DMS 273 treated with DMSO at 0.1 percent for 48 hours (cell line): ENCODE results near the gene TMEM106A.
"Not testable (repeated sequence)": the region's sequence is repeated elsewhere in the genome, so short reads cannot be mapped to it uniquely, and the experiment has no call there.

Source experiments
- DNase-seq: peaks from one replicate; lab custom pipeline; 2025; lab: John Stamatoyannopoulos, UW

The TMEM106A gene, protein sequence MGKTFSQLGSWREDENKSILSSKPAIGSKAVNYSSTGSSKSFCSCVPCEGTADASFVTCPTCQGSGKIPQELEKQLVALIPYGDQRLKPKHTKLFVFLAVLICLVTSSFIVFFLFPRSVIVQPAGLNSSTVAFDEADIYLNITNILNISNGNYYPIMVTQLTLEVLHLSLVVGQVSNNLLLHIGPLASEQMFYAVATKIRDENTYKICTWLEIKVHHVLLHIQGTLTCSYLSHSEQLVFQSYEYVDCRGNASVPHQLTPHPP

GRCh38 chr17:43211480-43212402, at the start of gene TMEM106A:
Gene TMEM106A, plus strand, starts transcription at chr17:43211875. Its CDS starts 1,167 bp downstream, at chr17:43213042.
- DNase-seq = no peak

DNA sequence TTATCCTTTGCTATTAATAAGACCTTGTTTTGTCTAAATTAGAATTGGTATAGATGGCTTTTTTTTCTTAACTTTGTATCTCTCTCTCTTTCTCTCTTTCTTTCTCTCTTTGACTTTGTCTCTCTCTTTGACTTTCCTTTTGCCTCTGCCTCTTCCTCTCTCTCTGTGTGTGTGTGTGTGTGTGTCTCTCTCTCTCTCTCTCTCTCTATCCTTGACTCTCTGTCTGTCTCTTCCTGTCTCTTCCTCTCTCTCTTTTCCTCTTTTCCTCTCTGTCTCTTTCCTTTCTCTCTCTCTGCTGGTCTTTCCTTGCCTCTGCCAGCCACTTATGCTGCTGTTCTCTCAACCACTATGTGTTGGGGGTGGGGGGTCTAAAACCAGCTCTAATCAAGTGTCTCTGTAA, 45.7 kb upstream of the TMEM106A start:
- not testable (repeated sequence) for DNase-seq

DNA sequence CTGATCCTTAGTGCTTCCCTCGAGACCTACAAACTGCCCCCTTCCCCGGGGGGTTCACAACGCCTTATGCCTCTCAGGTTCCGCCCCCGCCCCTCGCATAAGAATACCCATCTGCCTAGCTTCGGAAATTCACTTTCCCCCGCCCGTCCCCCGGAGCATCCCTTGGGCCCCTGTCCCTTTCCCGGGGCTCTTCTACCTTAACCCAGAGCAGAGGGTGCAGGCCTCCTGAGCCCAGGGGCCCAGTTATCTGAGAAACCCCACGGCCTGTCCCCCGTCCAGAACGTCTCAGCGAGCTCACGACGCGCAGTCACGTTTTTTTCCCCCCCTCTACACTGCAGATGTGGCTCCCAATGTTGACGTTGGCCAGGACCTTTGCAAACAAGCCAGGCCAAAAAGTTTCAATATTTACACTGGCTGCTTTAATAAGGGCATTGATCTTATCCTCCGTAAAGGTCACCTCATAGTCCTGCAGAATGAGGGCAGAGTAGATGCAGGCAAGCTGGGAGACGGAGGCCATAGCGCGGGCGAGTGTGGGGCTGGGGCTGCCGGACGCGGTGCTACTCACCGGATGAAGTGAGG, 42.0 kb upstream of the TMEM106A start:
- peak; percentile 7 for DNase-seq

DNA sequence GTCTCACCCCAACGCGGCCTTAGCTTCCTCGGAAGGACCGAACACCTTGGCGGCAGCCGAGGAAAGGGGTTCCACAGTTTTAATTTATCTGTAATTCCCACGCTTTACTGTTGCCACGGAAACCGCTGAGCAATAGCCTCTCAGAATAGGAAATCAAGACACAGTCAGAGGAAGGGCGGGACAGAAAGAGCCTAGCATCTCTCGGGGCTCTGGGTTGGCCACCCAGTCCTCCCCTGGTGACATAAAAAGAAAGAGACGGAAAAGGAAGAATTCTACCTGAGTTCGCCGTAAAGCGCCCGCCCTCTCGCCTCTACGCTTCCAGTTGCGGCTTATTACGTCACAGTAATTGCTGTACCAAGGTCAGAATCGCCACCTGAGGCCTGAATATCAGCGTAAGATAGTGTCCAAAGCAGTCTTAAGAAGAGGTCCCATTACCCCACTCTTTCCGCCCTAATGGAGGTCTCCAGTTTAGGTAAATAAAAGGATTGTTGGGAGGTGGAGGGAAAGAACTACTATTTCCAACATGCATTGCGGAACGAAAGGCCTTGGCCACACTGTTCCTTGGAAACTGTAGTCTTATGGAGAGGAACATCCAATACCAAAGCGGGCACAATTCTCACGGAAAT, 41.4 kb upstream of the TMEM106A start:
- peak; percentile 96 for DNase-seq

GRCh38 chr17:43170766-43171585, 40.7 kb upstream of the TMEM106A start, which contains the start of gene NBR1:
Gene NBR1, plus strand, starts transcription at chr17:43171214. Its CDS starts 4,586 bp downstream, at chr17:43175800.
- DNase-seq = peak; percentile 96

- DNase-seq = peak; percentile 40
Measured at GRCh38 chr17:43171586-43172487, 39.8 kb upstream of the TMEM106A start.

DNA sequence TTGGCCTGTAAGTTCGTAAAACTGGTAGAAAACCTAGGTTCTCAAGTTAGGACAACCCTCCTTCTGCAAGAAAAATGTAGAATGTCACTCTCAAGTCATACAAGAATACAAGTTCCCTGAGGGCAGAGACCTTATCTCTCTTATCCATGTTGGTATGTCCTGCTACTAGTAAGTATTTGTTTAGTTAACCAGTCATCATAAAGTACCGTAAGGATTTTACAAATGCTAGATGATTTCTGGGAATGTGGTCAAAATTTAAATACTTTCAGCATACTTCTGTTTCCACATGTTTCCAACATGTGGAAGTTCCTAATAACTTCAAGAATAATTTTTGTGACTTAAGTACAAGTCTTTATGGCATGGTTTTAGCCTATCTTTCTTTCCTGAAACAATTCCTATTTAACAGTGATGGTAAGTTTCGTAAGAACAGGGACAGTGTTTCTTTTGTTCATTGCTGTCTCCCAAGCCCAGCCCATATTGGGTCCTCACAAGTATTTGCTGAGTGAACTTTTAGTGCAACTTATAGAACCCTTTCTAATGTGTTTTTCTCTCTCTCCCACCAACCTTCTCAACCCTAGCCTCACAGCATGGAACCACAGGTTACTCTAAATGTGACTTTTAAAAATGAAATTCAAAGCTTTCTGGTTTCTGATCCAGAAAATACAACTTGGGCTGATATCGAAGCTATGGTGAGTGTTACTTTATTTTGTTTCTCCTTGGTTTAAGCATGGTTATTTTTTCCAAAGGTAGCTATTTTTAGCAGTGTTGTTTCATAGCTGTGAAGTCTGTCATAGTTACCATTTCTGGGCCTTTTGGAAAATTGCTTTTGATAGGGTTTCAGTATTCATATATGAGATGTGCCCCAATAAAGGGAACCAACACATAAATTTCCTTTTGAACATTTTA, 36.2 kb upstream of the TMEM106A start:
- no peak for DNase-seq

DNA sequence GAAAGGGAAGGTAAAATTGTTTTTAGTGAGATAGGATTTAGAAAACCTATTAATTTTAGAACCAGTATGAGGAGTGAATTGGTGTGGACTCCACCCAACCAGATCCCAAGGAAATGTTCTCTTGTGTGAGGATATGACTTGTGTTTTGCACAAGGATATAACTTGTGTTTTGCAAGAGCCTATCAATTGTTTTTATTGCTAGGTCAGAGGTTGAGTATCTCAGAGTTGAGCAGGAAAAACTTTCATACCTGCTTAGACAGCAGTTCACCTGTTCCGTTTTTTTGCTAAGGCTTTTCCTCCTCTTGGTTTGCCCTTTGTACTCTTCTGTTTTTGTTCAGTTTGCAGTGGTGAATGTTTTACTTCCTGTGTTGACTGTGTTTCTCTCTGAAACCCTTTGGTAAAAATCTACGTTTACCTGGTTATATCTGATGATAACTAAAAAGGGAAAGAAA, 35.5 kb upstream of the TMEM106A start:
- DNase-seq = no peak

- no peak for DNase-seq
Measured at GRCh38 chr17:43183921-43184320, 27.8 kb upstream of the TMEM106A start.

DNA sequence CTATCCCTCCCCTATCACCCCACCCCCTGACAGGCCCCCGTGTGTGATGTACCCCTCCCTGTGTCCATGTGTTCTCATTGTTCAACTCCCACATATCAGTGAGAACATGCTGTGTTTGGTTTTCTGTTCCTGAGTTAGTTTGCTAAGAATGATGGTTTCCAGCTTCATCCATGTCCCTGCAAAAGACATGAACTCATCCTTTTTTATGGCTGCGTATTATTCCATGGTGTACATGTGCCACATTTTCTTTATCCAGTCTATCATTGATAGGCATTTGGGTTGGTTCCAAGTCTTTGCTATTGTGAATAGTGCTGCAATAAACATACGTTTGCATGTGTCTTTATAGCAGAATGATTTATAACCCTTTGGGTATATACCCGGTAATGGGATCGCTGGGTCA, 25.0 kb upstream of the TMEM106A start:
- DNase-seq = not testable (repeated sequence)

DNA sequence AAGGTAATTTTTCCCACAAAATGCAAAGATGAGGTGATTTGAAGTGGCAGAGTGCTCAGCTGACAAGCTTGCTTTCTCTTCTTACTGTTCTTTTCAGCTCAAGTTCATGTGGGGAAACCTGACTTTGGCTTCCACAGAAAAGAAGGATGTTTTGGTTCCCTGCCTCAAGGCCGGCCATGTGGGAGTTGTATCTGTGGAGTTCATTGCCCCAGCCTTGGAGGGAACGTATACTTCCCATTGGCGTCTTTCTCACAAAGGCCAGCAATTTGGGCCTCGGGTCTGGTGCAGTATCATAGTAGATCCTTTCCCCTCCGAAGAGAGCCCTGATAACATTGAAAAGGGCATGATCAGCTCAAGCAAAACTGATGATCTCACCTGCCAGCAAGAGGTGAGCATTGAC, 18.4 kb upstream of the TMEM106A start:
- no peak for DNase-seq

DNA sequence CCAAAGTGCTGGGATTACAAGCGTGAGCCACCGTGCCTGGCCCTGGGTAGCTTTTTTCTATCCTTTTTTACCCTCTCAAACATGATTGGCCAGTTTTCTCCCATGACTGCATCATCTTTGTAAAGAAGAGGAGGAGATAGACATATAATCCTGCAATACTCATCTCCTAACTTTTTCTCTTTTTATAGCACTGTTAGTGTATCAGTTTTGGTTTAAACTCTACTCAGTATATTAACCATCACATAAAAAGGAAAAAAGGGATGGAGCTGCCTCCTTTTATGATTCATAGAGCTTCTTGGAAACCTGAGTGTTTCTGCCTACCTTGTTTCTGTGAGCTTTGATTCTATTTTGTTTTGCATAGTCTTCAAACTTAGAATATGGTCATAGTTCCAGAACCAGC, 12.0 kb upstream of the TMEM106A start:
- DNase-seq = no peak

GRCh38 chr17:43200127-43200526, 11.5 kb upstream of the TMEM106A start:
- no peak for DNase-seq

DNA sequence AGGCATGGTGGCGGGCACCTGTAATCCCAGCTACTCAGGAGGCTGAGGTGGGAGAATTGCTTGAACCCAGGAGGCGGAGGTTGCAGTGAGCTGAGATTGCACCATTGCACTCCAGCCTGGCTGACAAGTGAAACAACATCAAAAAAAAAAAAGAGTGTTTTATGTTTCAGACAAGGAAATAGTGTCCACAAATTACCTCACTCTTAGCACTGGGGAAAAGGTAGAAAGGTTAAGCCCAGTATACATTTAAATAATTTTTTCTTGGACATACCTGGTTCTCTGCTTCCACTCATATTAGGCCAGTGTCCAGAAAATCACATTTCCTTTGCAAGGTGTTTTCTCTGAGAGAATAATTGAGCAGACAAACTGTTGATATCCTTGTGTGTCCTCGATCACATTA, 8.7 kb upstream of the TMEM106A start:
- DNase-seq = not testable (repeated sequence)

- DNase-seq = no peak
Measured at GRCh38 chr17:43210576-43210975, 1.1 kb upstream of the TMEM106A start.

DNA sequence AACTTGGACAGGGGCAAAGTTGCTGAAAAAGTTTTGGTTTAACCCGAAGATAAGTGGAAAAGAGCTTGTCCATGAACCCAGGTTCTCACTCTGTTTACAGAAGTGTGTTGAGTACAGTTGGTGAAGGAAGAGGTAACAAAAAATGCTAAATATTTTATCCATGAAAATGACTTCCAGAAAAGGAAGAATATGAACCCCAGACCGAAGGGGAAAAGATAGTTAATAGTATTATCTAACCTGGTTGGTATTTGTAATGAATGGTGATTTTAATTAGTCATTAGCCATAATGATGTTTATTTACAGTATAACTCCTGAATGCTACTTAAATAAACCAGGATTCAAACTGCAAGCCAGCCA, 574 bp upstream of the TMEM106A start:
- DNase-seq = no peak

DNA sequence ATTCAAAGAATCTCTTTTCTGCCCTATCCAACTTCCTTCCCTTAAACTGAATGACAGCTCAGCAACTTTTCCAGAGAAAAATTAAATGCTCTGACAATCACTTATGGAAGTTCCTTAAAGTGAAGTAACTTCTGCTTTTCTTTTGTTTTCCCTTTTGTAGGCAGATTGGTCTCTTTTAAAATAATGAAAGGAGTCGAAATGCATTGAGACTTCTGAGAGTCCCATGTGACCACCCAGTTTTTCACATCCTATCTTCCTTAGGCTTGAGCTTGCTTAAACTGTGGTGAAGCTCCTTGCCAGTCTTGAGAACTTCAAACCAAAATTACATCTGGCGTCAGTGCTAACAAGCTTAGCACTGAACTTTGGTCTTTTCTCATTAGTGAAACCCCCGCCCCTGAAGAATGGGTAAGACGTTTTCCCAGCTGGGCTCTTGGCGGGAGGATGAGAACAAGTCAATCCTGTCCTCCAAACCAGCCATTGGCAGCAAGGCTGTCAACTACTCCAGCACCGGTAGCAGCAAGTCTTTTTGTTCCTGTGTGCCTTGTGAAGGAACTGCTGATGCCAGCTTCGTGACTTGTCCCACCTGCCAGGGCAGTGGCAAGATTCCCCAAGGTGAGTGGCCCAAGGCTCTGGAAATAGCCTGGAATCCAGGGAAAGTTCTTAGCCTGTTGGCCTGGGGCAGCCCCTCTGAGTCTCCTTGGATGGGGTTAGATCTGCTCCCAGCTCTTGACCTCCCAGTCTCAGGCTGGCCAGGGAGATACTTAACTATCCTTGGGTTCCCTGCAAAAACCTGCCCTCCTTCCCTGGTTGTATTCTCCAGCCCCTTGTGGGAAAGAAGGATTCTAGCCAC, 1.2 kb downstream of the TMEM106A start:
- DNase-seq = no peak

GRCh38 chr17:43213545-43213944, 1.9 kb downstream of the TMEM106A start:
- no peak for DNase-seq
